Esophagus squamous epithelium (tissue), 5 donors: ENCODE measurements around the gene SVOPL. TPM values are rescaled to one million over a fixed set of nuclear protein-coding genes. Genes with fewer than 3 reads are reported as not detected.

ENCODE experiments used
- DNase-seq: peaks from one replicate; lab custom pipeline; 2025; lab: John Stamatoyannopoulos, UW
- H3K27ac ChIP-seq, 4 donors: fragments of 200-600 bp; sonication (generic); one replicate each; pipeline ENCODE4 v1.5.1; 2016 to 2019; ENCODE audit warnings: mild to moderate bottlenecking in 1 of 4
- H3K27me3 ChIP-seq, 4 donors: fragments of 200-600 bp; sonication (generic); 1 replicate in 3 of 4; 2 replicates in 1 of 4; pipeline versions ENCODE4 v1.5.1 to v1.6.0; 2017 to 2021; ENCODE audit warnings: antibody characterized with exemption in 1 of 4
- H3K36me3 ChIP-seq, 3 donors: fragments of 200-600 bp; sonication (generic); one replicate each; pipeline ENCODE4 v1.5.1; 2016 to 2019
- H3K4me1 ChIP-seq, 3 donors: fragments of 200-600 bp; sonication (generic); one replicate each; pipeline ENCODE4 v1.5.1; 2017 to 2019
- H3K4me3 ChIP-seq, 4 donors: fragments of 200-600 bp; sonication (generic); 1 replicate in 3 of 4; 2 replicates in 1 of 4; pipeline ENCODE4 v1.5.1; 2016 to 2019; ENCODE audit warnings: mild to moderate bottlenecking in 2 of 4, moderate library complexity in 1 of 4
- H3K9me3 ChIP-seq, 3 donors: fragments of 200-600 bp; sonication (generic); one replicate each; pipeline ENCODE4 v1.5.1; 2016 to 2019
- CTCF ChIP-seq, 6 experiments: fragments of 450-650 bp in 4 of 6; fragments of 200-600 bp in 2 of 6; sonication (generic) in 2 of 6; IDR thresholded peaks; one replicate each; pipeline ENCODE4 v1.5.1; 2016 to 2019; ENCODE audit warnings: antibody characterized with exemption in 6 of 6, mild to moderate bottlenecking in 4 of 6, moderate library complexity in 4 of 6
- POLR2A ChIP-seq, 4 donors: fragments of 450-650 bp; IDR thresholded peaks; one replicate each; pipeline ENCODE4 v1.6.1; 2017; ENCODE audit warnings: antibody characterized with exemption in 4 of 4, mild to moderate bottlenecking in 4 of 4, moderate library complexity in 3 of 4
- WGBS, 2 donors: methylation state at CpG; one replicate each; pipeline ENCODE4 v1.1.5; 2018; 5-methylcytosine and 5-hydroxymethylcytosine counted together
- intact Hi-C: fragments of 100-400 bp; cut with DNase I; formaldehyde crosslinking; loops from one replicate; pipeline ENCODE4 v1.15.0; 2022
- total RNA-seq, 4 donors: library from RNA; depleted of rRNA; stranded (reverse); fragments of >200 nt; gene quantifications; one replicate each; pipeline ENCODE4 v1.1.0, GENCODE V29; 2016
- donor health status: DM: yes; HTN: yes; CAD: no.

The SVOPL gene
- total RNA-seq, 4 donors from 2014 or later = 0.18 TPM; not detected in 3

- TF ChIP-seq POLR2A (IDR thresholded peaks at IDR 0.05) = no peak
- TF ChIP-seq CTCF (IDR thresholded peaks at IDR 0.05) = no peak
- intact Hi-C loops = no loop called here
- Histone ChIP-seq H3K36me3 (no peaks in the 10 kb centered on the region), H3K27ac (no peak overlapping the region), H3K4me1 (peaks cover 0 to 4% (median 0%) of the 10 kb centered on the region in 3 donors), H3K9me3 (peaks cover 0 to 13% (median 5%) of the 10 kb centered on the region in 3 donors), H3K27me3 (peaks cover 0 to 10% (median 0%) of the 10 kb centered on the region in 4 donors), H3K4me3 (no peak overlapping the region)
- 57 to 75% methylated on average over 4 of the region's 4 CpGs for WGBS, 2 donors
- no peak for DNase-seq
Observed at GRCh38 chr7:138658889-138659288, 42.3 kb downstream of the SVOPL start.

GRCh38 chr7:138657854-138658386, 43.2 kb downstream of the SVOPL start:
- no peak for TF ChIP-seq POLR2A (IDR thresholded peaks at IDR 0.05)
- no peak for TF ChIP-seq CTCF (IDR thresholded peaks at IDR 0.05)
- Histone ChIP-seq H3K36me3 (no peaks in the 10 kb centered on the region), H3K4me3 (no peak overlapping the region), H3K27me3 (peaks cover 0 to 10% (median 0%) of the 10 kb centered on the region in 4 donors), H3K9me3 (peaks cover 0 to 22% (median 5%) of the 10 kb centered on the region in 3 donors), H3K4me1 (no peaks in the 10 kb centered on the region), H3K27ac (no peak overlapping the region)
- 61 to 78% methylated on average over 3 to 4 of the region's 4 CpGs for WGBS, 2 donors
- intact Hi-C loops = no loop called here
- no peak for DNase-seq

- peaks cover 0 to 4% (median 0%) of the 10 kb centered on the region in 4 donors for H3K27me3 ChIP-seq
- intact Hi-C loops = no loop called here
- DNase-seq = no peak
- 82 to 92% methylated on average over 2 of the region's 2 CpGs for WGBS, 2 donors
- H3K27ac ChIP-seq = no peak overlapping the region
- no peaks in the 10 kb centered on the region for H3K4me1 ChIP-seq
- H3K36me3 ChIP-seq = no peaks in the 10 kb centered on the region
- no peak overlapping the region for H3K4me3 ChIP-seq
- TF ChIP-seq CTCF (IDR thresholded peaks at IDR 0.05) = no peak
- TF ChIP-seq POLR2A (IDR thresholded peaks at IDR 0.05) = no peak
- H3K9me3 ChIP-seq = peaks cover 0 to 22% (median 5%) of the 10 kb centered on the region in 3 donors
Observed at GRCh38 chr7:138656952-138657351, 44.2 kb downstream of the SVOPL start.

- Histone ChIP-seq H3K36me3 (no peaks in the 10 kb centered on the region), H3K27ac (no peak overlapping the region), H3K9me3 (peaks cover 0 to 22% (median 5%) of the 10 kb centered on the region in 3 donors), H3K4me3 (no peak overlapping the region), H3K4me1 (no peaks in the 10 kb centered on the region), H3K27me3 (no peaks in the 10 kb centered on the region)
- TF ChIP-seq CTCF (IDR thresholded peaks at IDR 0.05) = no peak
- no peak for TF ChIP-seq POLR2A (IDR thresholded peaks at IDR 0.05)
- intact Hi-C loops = no loop called here
- WGBS, 2 donors = 81 to 83% methylated on average over 5 of the region's 5 CpGs
- DNase-seq = no peak
Observed at GRCh38 chr7:138654616-138655015, 46.5 kb downstream of the SVOPL start.

- Histone ChIP-seq H3K4me1 (no peaks in the 10 kb centered on the region), H3K4me3 (no peak overlapping the region), H3K27me3 (no peaks in the 10 kb centered on the region), H3K9me3 (peaks cover 0 to 14% (median under 1%) of the 10 kb centered on the region in 3 donors), H3K27ac (no peak overlapping the region), H3K36me3 (no peaks in the 10 kb centered on the region)
- WGBS, 2 donors = 66 to 68% methylated on average over 5 of the region's 5 CpGs
- TF ChIP-seq CTCF (IDR thresholded peaks at IDR 0.05) (no peak), POLR2A (IDR thresholded peaks at IDR 0.05) (no peak)
- intact Hi-C loops = no loop called here
- no peak for DNase-seq
Observed at GRCh38 chr7:138649506-138649905, 51.7 kb downstream of the SVOPL start.
